NCI-H1105 (cell line): ENCODE data around the gene GSS.

ENCODE experiments used
- DNase-seq: peaks from one replicate; lab custom pipeline; 2025; lab: John Stamatoyannopoulos, UW

The GSS gene

DNA sequence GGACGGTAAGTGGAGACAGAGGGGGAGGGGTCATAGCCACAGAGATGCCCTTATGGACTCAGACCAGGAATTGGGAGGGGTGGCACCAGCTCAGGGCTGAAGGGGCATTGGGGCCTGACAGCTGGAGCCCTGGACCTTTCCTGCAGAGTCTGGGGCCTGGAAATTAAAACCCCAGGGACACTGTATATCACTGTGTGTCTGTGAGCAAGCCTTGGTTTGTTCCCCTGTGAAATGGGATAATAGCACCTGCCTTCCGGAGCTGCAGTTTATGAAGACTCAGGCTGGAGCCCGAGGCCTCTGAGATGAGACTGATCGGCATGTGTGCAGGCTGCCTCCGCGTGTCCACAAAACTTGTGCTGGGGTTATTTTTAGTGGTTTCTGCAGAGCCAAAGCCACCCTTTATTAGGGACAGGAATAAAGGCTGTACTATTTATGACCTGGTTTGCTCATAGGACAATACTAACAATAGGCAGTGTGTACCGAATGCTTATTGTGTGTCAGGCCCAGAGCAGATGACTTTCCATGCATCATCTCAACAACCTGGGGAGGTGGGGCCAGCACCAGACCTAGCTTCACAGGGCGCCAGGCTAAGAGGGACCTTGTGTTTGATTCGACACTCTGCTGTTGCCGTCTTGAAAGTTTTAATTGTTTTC is 22.6 kb upstream of the GSS start:
- DNase-seq = no peak

GRCh38 chr20:34977365-34978091 is 21.9 kb upstream of the GSS start:
- no peak for DNase-seq

DNA sequence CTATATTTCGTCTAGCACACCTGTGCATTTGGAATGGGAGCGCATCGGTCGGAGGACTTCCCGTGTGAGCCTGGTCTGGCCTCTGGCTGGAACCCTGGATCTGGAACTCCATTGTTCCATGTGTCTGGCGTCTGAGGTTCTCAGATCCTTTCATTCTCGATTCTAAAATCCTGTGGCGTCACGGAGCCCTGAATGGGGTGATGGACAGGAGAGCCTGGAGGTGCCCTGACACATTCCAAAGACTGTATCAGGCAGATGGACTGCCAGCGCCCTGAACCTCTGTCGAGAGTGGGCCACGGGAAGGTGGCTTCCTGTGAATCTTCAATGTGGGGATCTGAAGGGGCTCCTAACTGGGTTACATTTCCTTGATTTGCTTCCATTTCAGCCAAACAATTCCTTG is 20.7 kb upstream of the GSS start:
- DNase-seq = no peak

- DNase-seq = no peak
These were observed 18.6 kb upstream of the GSS start for GRCh38 chr20:34974246-34974645.

- DNase-seq = no peak
These were observed 16.1 kb upstream of the GSS start for GRCh38 chr20:34971561-34972235.

GRCh38 chr20:34970846-34971560 is 15.4 kb upstream of the GSS start:
- DNase-seq = no peak

- DNase-seq = no peak
These were observed 14.7 kb upstream of the GSS start for GRCh38 chr20:34970193-34970840.

DNA sequence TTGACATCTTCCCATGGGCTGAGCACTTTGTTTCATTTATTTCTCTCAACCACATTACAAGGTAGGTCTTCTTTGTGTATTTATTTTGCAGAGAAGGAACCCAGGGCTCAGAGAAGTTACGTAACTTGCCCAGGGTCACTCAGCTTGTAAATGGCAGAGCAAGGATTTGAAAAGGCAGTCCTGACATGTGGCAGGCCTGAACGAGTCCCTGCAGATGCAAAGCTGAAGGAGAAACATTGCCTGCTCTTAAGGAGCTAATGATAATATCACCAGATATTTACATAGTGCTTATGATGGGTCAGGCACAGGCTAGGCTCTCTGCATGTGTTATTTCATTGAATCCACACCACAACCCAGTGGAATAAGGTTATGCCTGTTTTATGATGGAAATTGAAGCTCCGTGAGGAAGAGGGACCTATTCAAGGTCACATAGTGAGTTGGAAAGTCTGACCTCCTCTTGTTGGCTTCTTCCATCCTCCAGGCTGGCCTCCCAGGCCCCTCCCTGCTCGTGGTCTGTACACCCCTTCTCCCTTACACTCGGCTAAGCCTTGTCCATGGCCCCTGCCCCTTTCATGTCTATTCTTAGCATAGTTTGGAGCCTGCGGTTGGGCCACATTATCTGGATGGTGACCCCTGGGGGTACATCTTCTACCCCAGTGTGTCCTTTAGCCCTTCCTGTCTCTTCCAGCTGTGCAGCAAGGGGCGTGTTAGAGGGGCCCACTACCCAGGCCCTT is 12.6 kb upstream of the GSS start:
- DNase-seq = no peak

DNA sequence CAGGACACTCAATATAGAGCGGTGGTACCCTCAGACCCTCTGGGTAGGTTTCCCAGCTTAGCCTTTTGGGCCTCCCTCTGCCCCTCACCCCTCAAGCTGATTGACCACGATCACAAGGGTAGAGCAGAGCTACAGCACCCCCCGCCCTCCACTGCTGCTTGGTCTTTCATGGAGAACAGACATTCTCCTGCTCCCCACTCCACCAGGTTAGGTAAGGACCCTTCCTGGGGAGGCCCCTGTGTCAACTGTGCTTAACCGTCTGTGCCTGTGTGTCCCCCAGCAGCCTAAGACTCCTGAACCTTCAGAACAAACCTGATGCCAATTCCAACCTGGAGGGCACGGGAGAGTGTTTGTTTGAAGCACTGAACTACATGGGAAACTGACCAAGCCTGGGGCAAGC is 11.8 kb upstream of the GSS start:
- no peak for DNase-seq

- no peak for DNase-seq
These were observed 9.4 kb upstream of the GSS start for GRCh38 chr20:34965051-34965450.

DNA sequence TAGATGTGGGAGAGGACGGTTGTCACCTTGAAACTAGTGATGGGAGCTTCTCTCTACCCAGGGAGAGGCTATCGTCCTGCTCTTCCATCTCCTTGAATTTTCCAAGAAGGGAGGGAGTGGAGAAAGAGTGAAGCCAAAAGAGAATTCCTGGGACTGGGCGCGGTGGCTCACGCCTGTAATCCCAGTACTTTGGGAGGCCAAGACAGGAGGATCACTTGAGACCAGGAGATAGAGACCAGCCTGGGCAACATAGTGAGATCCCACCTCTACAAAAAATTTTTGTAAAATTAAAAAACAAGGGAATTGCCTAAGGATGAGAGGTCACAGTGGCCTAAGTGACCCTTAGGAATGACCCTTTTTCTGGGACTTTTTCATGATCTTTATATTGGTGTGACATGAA is 8.9 kb upstream of the GSS start:
- no peak for DNase-seq

DNA sequence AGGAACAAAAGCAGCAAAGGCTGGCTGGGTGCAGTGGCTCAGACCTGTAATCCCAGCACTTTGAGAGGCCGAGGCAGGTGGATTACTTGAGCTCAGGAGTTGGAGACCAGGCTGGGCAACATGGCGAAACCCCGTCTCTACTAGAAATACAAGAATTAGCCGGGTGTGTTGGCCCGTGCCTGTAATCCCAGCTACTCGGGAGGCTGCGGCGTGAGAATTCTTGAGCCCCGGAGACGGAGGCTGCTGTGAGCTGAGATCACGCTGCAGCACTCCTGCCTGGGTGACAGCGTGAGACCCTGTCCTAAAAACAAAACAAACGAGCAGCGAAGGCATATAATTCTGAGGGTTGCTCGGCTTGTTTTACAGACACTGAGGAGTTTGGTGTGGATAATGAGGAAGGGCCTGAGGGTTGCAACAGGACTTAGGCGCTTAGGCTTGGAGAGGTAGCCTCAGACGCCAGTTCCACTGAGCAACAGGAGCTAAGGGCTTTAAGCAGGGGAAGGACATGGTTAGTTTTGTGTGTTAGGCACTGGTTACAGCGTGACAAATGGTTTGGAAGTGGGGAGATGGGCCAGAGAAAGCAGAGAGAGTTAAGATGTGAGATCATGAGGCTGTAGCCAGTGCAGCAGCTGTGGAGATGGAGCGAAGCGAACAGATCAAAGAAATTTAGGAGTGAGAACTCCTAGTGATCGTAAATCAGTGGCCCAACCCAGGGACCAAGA is 1.3 kb upstream of the GSS start:
- DNase-seq = no peak

- DNase-seq = no peak
These were observed 444 bp upstream of the GSS start for GRCh38 chr20:34956041-34956458.

DNA sequence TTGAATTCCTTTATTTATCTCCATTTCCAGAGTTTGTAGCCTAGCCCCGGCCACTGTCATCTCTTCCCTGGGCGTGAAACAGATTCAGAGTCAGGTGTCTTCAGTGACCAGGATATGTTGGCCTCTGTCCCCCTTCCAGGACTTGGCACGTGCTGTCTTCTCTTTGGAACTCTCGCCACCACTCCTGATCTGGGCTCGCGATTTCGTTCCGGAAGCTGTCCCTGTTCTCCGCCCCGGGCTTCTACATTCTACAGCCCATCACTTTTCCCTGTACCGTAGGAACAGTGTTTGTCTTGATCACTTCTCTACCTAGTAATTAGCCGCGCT is 739 bp downstream of the GSS start:
- DNase-seq = peak; percentile 46

DNA sequence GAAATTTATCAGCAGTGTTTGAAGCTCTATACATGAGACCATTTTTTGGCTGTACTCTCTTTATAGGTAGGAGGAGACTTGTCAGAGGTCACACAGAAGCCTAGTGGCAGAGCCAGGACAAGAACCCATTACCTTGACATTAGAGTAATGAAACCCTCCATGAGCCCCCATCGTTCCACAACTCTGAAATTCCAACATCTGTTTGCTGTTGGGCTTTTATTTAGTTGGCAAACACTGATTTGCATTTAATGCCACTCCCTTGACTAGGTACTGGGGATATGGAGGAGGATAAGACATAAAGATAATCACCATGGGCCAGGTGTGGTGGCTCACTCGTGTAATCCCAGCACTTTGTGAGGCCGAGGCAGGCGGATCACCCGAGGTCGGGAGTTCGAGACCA is 1.6 kb downstream of the GSS start:
- no peak for DNase-seq

DNA sequence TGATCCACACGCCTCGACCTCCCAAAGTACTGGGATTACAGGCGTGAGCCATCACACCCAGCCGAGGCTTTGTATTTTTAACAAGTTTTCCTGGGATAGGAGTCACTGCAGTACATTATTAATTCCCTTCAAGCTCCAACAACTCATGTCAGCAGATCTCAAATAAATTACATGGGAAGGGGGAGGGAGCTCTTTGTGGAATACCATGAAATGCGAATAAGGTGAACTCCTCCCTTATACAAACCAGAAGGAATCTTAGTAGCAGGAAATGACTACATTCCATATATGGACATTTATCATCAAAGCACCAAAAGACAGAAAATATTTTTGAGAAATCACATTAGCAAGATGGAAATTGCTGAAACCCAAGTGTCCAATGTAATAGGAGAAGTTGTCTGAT is 2.9 kb downstream of the GSS start:
- no peak for DNase-seq

- no peak for DNase-seq
These were observed 4.0 kb downstream of the GSS start for GRCh38 chr20:34951652-34952051.

- no peak for DNase-seq
These were observed 4.4 kb downstream of the GSS start for GRCh38 chr20:34951252-34951651.

- no peak for DNase-seq
These were observed 6.5 kb downstream of the GSS start for GRCh38 chr20:34949120-34949519.

- DNase-seq = no peak
These were observed 7.6 kb downstream of the GSS start for GRCh38 chr20:34948030-34948429.

DNA sequence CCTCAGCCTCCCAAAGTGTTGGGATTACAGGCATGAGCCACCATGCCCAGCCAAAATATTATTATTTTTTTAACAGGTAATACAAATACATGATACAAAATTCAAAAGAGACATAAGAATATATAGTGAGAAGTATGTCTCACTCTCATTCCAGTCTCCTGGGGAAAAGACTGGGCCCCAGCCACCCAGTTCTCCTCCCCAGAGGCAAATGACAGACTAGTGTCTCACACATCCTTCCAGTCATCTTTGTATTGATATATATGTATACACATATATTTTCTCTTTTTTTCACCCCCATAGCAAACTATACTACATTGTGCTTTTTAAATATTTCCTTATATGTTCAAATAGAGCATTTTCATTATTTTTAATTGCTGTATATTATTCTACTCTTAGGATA is 8.3 kb downstream of the GSS start:
- no peak for DNase-seq
